H1 (cell line): ENCODE data around the gene AGPS. TPM values are rescaled to one million over a fixed set of nuclear protein-coding genes. Genes with fewer than 3 reads are reported as not detected.

ENCODE experiments used
- CTCF ChIA-PET: fragments of 300-600 bp; sonication (Branson Sonifier 250); formaldehyde crosslinking; loops from one replicate; lab custom pipeline; 2021; ENCODE audit not compliant: partially characterized antibody; lab: Charles Lee
- POLR2A ChIA-PET: fragments of 300-600 bp; sonication (Branson Sonifier 250); formaldehyde crosslinking; loops from one replicate; lab custom pipeline; 2021; ENCODE audit warnings: inconsistent platforms; ENCODE audit not compliant: partially characterized antibody; lab: Charles Lee
- DNase-seq, 2 experiments: peaks; one replicate each; pipeline versions ENCODE4 v3.0.0 to v3.0.0-alpha.2; 2010 to 2022; ENCODE audit warnings: low spot score in 2 of 2, low read depth in 1 of 2, mixed read lengths in 1 of 2
- FAIRE-seq: peaks from 2 replicates; lab custom pipeline; 2011; peaks lifted over from hg19 to GRCh38; lab: Jason Lieb, UNC
- H2AFZ ChIP-seq: 2 replicates; pipeline ENCODE4 v1.8.1; 2012; ENCODE audit warnings: low read length, inconsistent platforms
- H2AK5ac ChIP-seq: 2 replicates; pipeline ENCODE4 v1.6.1; 2013; ENCODE audit warnings: low read depth, low read length
- H2BK120ac ChIP-seq: replicated peaks from 2 replicates; pipeline ENCODE3; 2013; ENCODE audit warnings: low read depth, low read length, inconsistent platforms
- H2BK12ac ChIP-seq: 2 replicates; pipeline ENCODE4 v1.6.1; 2013; ENCODE audit warnings: low read depth, low read length
- H2BK15ac ChIP-seq: 2 replicates; pipeline ENCODE4 v1.6.1; 2013; ENCODE audit warnings: low read length
- H2BK20ac ChIP-seq: 2 replicates; pipeline ENCODE4 v1.6.1; 2013; ENCODE audit warnings: low read length
- H2BK5ac ChIP-seq: 2 replicates; pipeline ENCODE4 v1.6.1; 2013; ENCODE audit warnings: low read depth, low read length
- H3K14ac ChIP-seq: 2 replicates; pipeline ENCODE4 v1.6.1; 2013; ENCODE audit warnings: inconsistent platforms; ENCODE audit not compliant: insufficient read length
- H3K18ac ChIP-seq: 2 replicates; pipeline ENCODE4 v1.6.1; 2013; ENCODE audit warnings: low read length; ENCODE audit errors: extremely low read depth
- H3K23ac ChIP-seq: 2 replicates; pipeline ENCODE4 v1.6.1; 2013; ENCODE audit warnings: inconsistent platforms; ENCODE audit not compliant: insufficient read length
- H3K23me2 ChIP-seq: 2 replicates; pipeline ENCODE4 v1.6.1; 2013; ENCODE audit warnings: low read depth, low read length
- H3K27ac ChIP-seq: 2 replicates; pipeline ENCODE4 v1.6.1; 2011; ENCODE audit warnings: low read depth, low read length, inconsistent platforms
- H3K27me3 ChIP-seq, 4 experiments: replicated peaks in 1 of 4; 1 replicate in 1 of 4; 2 replicates in 3 of 4; pipeline versions ENCODE4 v1.6.1 to v1.8.1; 2011 to 2013; ENCODE audit warnings: low read length in 3 of 4, mild to moderate bottlenecking in 3 of 4, inconsistent platforms in 2 of 4, mixed read lengths in 2 of 4, moderate library complexity in 1 of 4; ENCODE audit not compliant: control insufficient read depth in 3 of 4, insufficient read depth in 3 of 4; ENCODE audit errors: extremely low read depth in 1 of 4
- H3K36me3 ChIP-seq, 4 experiments: 2 replicates each; pipeline versions ENCODE4 v1.6.1 to v1.8.1; 2011 to 2013; ENCODE audit warnings: mild to moderate bottlenecking in 4 of 4, low read length in 3 of 4, moderate library complexity in 2 of 4, control low read depth in 1 of 4, inconsistent platforms in 1 of 4; ENCODE audit not compliant: insufficient read depth in 4 of 4, control insufficient read depth in 2 of 4
- H3K4ac ChIP-seq: replicated peaks from 2 replicates; pipeline ENCODE3; 2013; ENCODE audit warnings: low read length, low read depth, mixed read lengths, inconsistent platforms; ENCODE audit not compliant: insufficient read length
- H3K4me1 ChIP-seq, 4 experiments: replicated peaks in 1 of 4; 1 replicate in 1 of 4; 2 replicates in 3 of 4; pipeline versions ENCODE4 v1.6.1 to v1.8.1; 2011 to 2013; ENCODE audit warnings: low read length in 3 of 4, inconsistent platforms in 2 of 4, mixed read lengths in 1 of 4; ENCODE audit not compliant: insufficient read depth in 4 of 4, control insufficient read depth in 3 of 4
- H3K4me2 ChIP-seq, 2 experiments: 2 replicates each; pipeline versions ENCODE4 v1.6.1 to v1.8.1; 2011 to 2013; ENCODE audit warnings: low read depth in 2 of 2, low read length in 2 of 2, control low read depth in 1 of 2, inconsistent platforms in 1 of 2, mild to moderate bottlenecking in 1 of 2; ENCODE audit not compliant: insufficient read depth in 1 of 2
- H3K4me3 ChIP-seq, 4 experiments: fragments of 200-600, 300-600 bp in 1 of 4; sonication (generic), shearing (Covaris generic), sonication (Bioruptor Twin) in 1 of 4; 2 replicates each; pipeline versions ENCODE4 v1.5.1 to v1.8.1; 2011 to 2016; ENCODE audit warnings: low read length in 4 of 4, low read depth in 3 of 4, control low read depth in 2 of 4, inconsistent platforms in 2 of 4, mild to moderate bottlenecking in 2 of 4, mixed read lengths in 1 of 4, moderate library complexity in 1 of 4; ENCODE audit not compliant: insufficient read depth in 2 of 4; ENCODE audit errors: extremely low read depth in 1 of 4
- H3K56ac ChIP-seq: replicated peaks from 2 replicates; pipeline ENCODE3; 2013; ENCODE audit warnings: low read depth, mild to moderate bottlenecking, mixed read lengths, low read length, inconsistent platforms; ENCODE audit not compliant: insufficient read length
- H3K79me1 ChIP-seq: 2 replicates; pipeline ENCODE4 v1.6.1; 2013; ENCODE audit warnings: low read depth, low read length, control low read depth
- H3K79me2 ChIP-seq, 2 experiments: 2 replicates each; pipeline versions ENCODE4 v1.6.1 to v1.8.1; 2012 to 2013; ENCODE audit warnings: low read length in 2 of 2, mild to moderate bottlenecking in 2 of 2, inconsistent platforms in 1 of 2; ENCODE audit not compliant: insufficient read depth in 2 of 2, control insufficient read depth in 1 of 2
- H3K9ac ChIP-seq, 4 experiments: replicated peaks in 1 of 4; 1 replicate in 1 of 4; 2 replicates in 3 of 4; pipeline versions ENCODE4 v1.6.1 to v1.8.1; 2011 to 2013; ENCODE audit warnings: low read depth in 3 of 4, low read length in 3 of 4, control low read depth in 2 of 4, mild to moderate bottlenecking in 2 of 4, moderate library complexity in 2 of 4, inconsistent platforms in 1 of 4; ENCODE audit errors: extremely low read depth in 1 of 4
- H3K9me3 ChIP-seq, 2 experiments: 2 replicates each; pipeline versions ENCODE4 v1.6.1 to v1.8.1; 2012 to 2013; ENCODE audit warnings: mild to moderate bottlenecking in 2 of 2, moderate library complexity in 2 of 2, control low read depth in 1 of 2, inconsistent platforms in 1 of 2, low read depth in 1 of 2, low read length in 1 of 2, mixed read lengths in 1 of 2; ENCODE audit not compliant: insufficient read depth in 2 of 2
- H4K20me1 ChIP-seq, 2 experiments: replicated peaks in 1 of 2; 2 replicates each; pipeline versions ENCODE3 to v1.8.1; 2011 to 2013; ENCODE audit warnings: inconsistent platforms in 2 of 2, low read length in 2 of 2, mild to moderate bottlenecking in 1 of 2; ENCODE audit not compliant: insufficient read depth in 2 of 2, control insufficient read depth in 1 of 2
- H4K5ac ChIP-seq: 2 replicates; pipeline ENCODE4 v1.6.1; 2013; ENCODE audit warnings: low read length, low read depth, mixed read lengths, inconsistent platforms; ENCODE audit not compliant: insufficient read length
- H4K8ac ChIP-seq: 2 replicates; pipeline ENCODE4 v1.8.0; 2013; ENCODE audit warnings: mild to moderate bottlenecking, moderate library complexity, low read length, inconsistent platforms; ENCODE audit not compliant: insufficient read depth; ENCODE audit errors: extremely low read depth
- H4K91ac ChIP-seq: replicated peaks from 2 replicates; pipeline ENCODE3; 2013; ENCODE audit warnings: low read length, mixed read lengths, inconsistent platforms; ENCODE audit not compliant: insufficient read length
- ATF2 ChIP-seq: IDR thresholded peaks from 2 replicates; pipeline ENCODE4 v1.6.1; 2012; ENCODE audit warnings: low read length, inconsistent platforms
- CBX8 ChIP-seq: fragments of 300-800, 300-1000 bp; sonication (generic); IDR thresholded peaks from 2 replicates; pipeline ENCODE4 v1.7.1; 2016; ENCODE audit warnings: low read depth, low read length, borderline replicate concordance
- CHD2 ChIP-seq: IDR thresholded peaks from 2 replicates; pipeline ENCODE4 v1.6.1; 2012; ENCODE audit warnings: low read length, improper control_type of control experiment
- GTF2F1 ChIP-seq: IDR thresholded peaks from 2 replicates; pipeline ENCODE4 v1.6.1; 2012; ENCODE audit warnings: low read depth, low read length, improper control_type of control experiment, borderline replicate concordance
- JUN ChIP-seq: IDR thresholded peaks from 2 replicates; pipeline ENCODE4 v1.6.1; 2011; ENCODE audit warnings: low read depth, mild to moderate bottlenecking, improper control_type of control experiment, low read length
- MAX ChIP-seq: IDR thresholded peaks from 2 replicates; pipeline ENCODE4 v1.6.1; 2012; ENCODE audit warnings: inconsistent platforms
- NANOG ChIP-seq: IDR thresholded peaks from 2 replicates; pipeline ENCODE4 v1.6.1; 2011; ENCODE audit warnings: low read length, low read depth, mild to moderate bottlenecking, inconsistent platforms; ENCODE audit not compliant: insufficient read depth, poor library complexity, severe bottlenecking
- POLR2A ChIP-seq, 2 experiments: IDR thresholded peaks; 1 replicate in 1 of 2; 2 replicates in 1 of 2; pipeline ENCODE4 v1.6.1; 2011; ENCODE audit warnings: low read depth in 2 of 2, low read length in 2 of 2, mild to moderate bottlenecking in 2 of 2; ENCODE audit errors: control extremely low read depth in 1 of 2
- POU5F1 ChIP-seq: IDR thresholded peaks from 2 replicates; pipeline ENCODE4 v1.6.1; 2011; ENCODE audit warnings: low read depth, mild to moderate bottlenecking, low read length, moderate library complexity
- RNF2 ChIP-seq: fragments of 200-900, 300-1000 bp; sonication (generic); IDR thresholded peaks from 2 replicates; pipeline ENCODE4 v1.7.1; 2016; ENCODE audit warnings: borderline replicate concordance, low read depth, mild to moderate bottlenecking, antibody characterized with exemption, low read length; ENCODE audit not compliant: poor library complexity, severe bottlenecking; ENCODE audit errors: missing control alignments
- SP2 ChIP-seq: IDR thresholded peaks from 2 replicates; pipeline ENCODE4 v1.6.1; 2012; ENCODE audit warnings: mild to moderate bottlenecking, low read length, inconsistent platforms
- WGBS, 2 experiments: shearing (Covaris generic) in 1 of 2; methylation state at CpG; one replicate each; pipeline versions ENCODE4 v1.1.6 to v1.1.7; 2013 to 2015; ENCODE audit warnings: low lambda C conversion rate in 2 of 2, mixed read lengths in 2 of 2, inconsistent platforms in 1 of 2, low coverage in 1 of 2, missing lambda C conversion rate in 1 of 2; ENCODE audit not compliant: insufficient replicate concordance in 2 of 2, insufficient coverage in 1 of 2, insufficient read length in 1 of 2; ENCODE audit errors: extremely low coverage in 1 of 2, missing lambda C conversion rate in 1 of 2; 5-methylcytosine and 5-hydroxymethylcytosine counted together
- polyA plus RNA-seq, 7 experiments: library from polyadenylated mRNA; depleted of rRNA in 3 of 7; stranded (reverse) in 5 of 7; unstranded in 2 of 7; fragments of >200 nt in 5 of 7; fragments of 200-250 nt in 2 of 7; gene quantifications; 1 replicate in 5 of 7; 2 replicates in 1 of 7; 4 replicates in 1 of 7; pipeline versions ENCODE4 v1.2.1 to v1.2.3, GENCODE V29; 2011 to 2013; ENCODE audit warnings: missing spikeins in 2 of 7, mixed read lengths in 2 of 7
- total RNA-seq: library from RNA; stranded (reverse); fragmentation: NEBNext Ultra II Directional; extraction: Animal tissue kit (Norgen Biotek cat#: 25700); gene quantifications from 2 replicates; pipeline ENCODE4 v1.2.1, GENCODE V29; 2021

Gene AGPS
- total and polyA plus RNA-seq, 2 of the 8 experiments (the other 6 are each of a cell fraction or from before 2014, with no cell fraction given): 7.3 to 57.8 TPM

- no peak for FAIRE-seq
- no peak overlapping the region for H4K5ac ChIP-seq
- H2AFZ ChIP-seq: no peak overlapping the region
- no peak overlapping the region for H2BK12ac ChIP-seq
- no peak overlapping the region for H2AK5ac ChIP-seq
- H3K23me2 ChIP-seq: no peaks in the 10 kb centered on the region
- H3K4me2 ChIP-seq: no peak overlapping the region
- H3K4me3 ChIP-seq: no peak overlapping the region
- H3K36me3 ChIP-seq: peaks cover 0 to 19% (median 0%) of the 10 kb centered on the region in 4 experiments; a peak in 1 of 8 replicates
- peaks cover 0 to 6% (median under 1%) of the 10 kb centered on the region in 4 experiments; a peak in 2 of 7 replicates for H3K4me1 ChIP-seq
- H3K79me1 ChIP-seq: no peaks in the 10 kb centered on the region
- WGBS, 2 experiments: 89% methylated on average over 14 of the region's 14 CpGs; no CpG with 5 or more reads in 1 of the 2 experiments
- H3K79me2 ChIP-seq: no peaks in the 10 kb centered on the region
- POLR2A ChIA-PET: no interaction called here
- DNase-seq: no peak
- H3K14ac ChIP-seq: no peak overlapping the region
- H3K56ac ChIP-seq: no peak overlapping the region
- H3K27ac ChIP-seq: no peak overlapping the region
- H3K9me3 ChIP-seq: no peaks in the 10 kb centered on the region
- no peak overlapping the region for H4K8ac ChIP-seq
- H3K18ac ChIP-seq: no peak overlapping the region
- H3K9ac ChIP-seq: no peak overlapping the region
- no peak overlapping the region for H2BK5ac ChIP-seq
- H4K20me1 ChIP-seq: peaks cover 0 to 3% of the 10 kb centered on the region in 2 experiments
- H4K91ac ChIP-seq: no peak overlapping the region
- no peak overlapping the region for H3K23ac ChIP-seq
- no peak overlapping the region for H2BK20ac ChIP-seq
- no peak overlapping the region for H3K4ac ChIP-seq
- H2BK120ac ChIP-seq: no peak overlapping the region
- H3K27me3 ChIP-seq: no peaks in the 10 kb centered on the region
- H2BK15ac ChIP-seq: no peak overlapping the region
- CTCF ChIA-PET: interaction anchor here (0.5 to 1.1 kb wide), 4 partner anchors 24 to 561 kb away, joined by 3 read pairs; no protein-coding TSS in a partner anchor
- TF ChIP-seq JUN: no peak
- no peak for TF ChIP-seq CBX8
- TF ChIP-seq CHD2: no peak
- no peak for TF ChIP-seq SP2
- TF ChIP-seq MAX: no peak
- TF ChIP-seq ATF2: no peak
- TF ChIP-seq RNF2: no peak
- TF ChIP-seq NANOG: no peak
- TF ChIP-seq GTF2F1: no peak
- no peak for TF ChIP-seq POLR2A (IDR thresholded peaks at IDR 0.05; ENCODE audit: control extremely low read depth in 1 of 2, low read depth in 2 of 2, low read length in 2 of 2)
- no peak for TF ChIP-seq POU5F1
These were observed 73.0 kb downstream of the AGPS start for GRCh38 chr2:177465400-177466138.
